ENCODE measurements around the gene FRMD8. TPM values are rescaled to one million over a fixed set of nuclear protein-coding genes. Genes with fewer than 3 reads are reported as not detected.

Gene FRMD8
- total RNA-seq, 4 donors from 2014 or later, result 30.4 to 37.3 (median 34.7) TPM

GRCh38 chr11:65417702-65418430 lies 31.4 kb downstream of the FRMD8 start:
- WGBS, result 8% methylated on average over 12 of the region's 19 CpGs
- Histone ChIP-seq H3K27ac (replicated peaks in 1 of 4) (peak overlapping the region; percentile 97 to 99 (median 99)), H3K36me3 (peaks cover 0 to 12% (median 0%) of the 10 kb centered on the region in 4 donors), H3K27me3 (no peaks in the 10 kb centered on the region), H3K9me3 (no peaks in the 10 kb centered on the region), H3K4me1 (peaks cover 54 to 66% (median 65%) of the 10 kb centered on the region in 4 donors), H3K4me3 (peak overlapping the region; percentile 71 to 81 (median 74))
- intact Hi-C loops (cut with DNase I), result loop anchor here (2.0 to 10.0 kb wide), 3 partner anchors 36 to 93 kb away; partner anchors contain the start of gene SLC25A45
- TF ChIP-seq POLR2A (IDR thresholded peaks at IDR 0.05; ENCODE audit: low read depth) (no peak), CTCF (IDR thresholded peaks at IDR 0.05) (no peak), POLR2AphosphoS5 (IDR thresholded peaks at IDR 0.05) (peak in 1 of 2 donors; percentile 66), EP300 (IDR thresholded peaks at IDR 0.05) (peak; percentile 45)
- no peak for DNase-seq (ENCODE audit: extremely low spot score)

- no peak for DNase-seq (ENCODE audit: extremely low spot score)
- Histone ChIP-seq H3K4me1 (peaks cover 52 to 66% (median 65%) of the 10 kb centered on the region in 4 donors), H3K27ac (replicated peaks in 1 of 4) (peak overlapping the region; percentile 97 to 99 (median 99)), H3K9me3 (no peaks in the 10 kb centered on the region), H3K4me3 (peak overlapping the region; percentile 71 to 81 (median 74)), H3K27me3 (no peaks in the 10 kb centered on the region), H3K36me3 (peaks cover 0 to 10% (median 1%) of the 10 kb centered on the region in 4 donors)
- intact Hi-C loops (cut with DNase I), result loop anchor here (5.0 to 10.0 kb wide), 2 partner anchors 36 to 54 kb away; partner anchors contain the start of gene SLC25A45
- TF ChIP-seq POLR2AphosphoS5 (IDR thresholded peaks at IDR 0.05), result no peak
- TF ChIP-seq POLR2A (IDR thresholded peaks at IDR 0.05; ENCODE audit: low read depth), result peak; percentile 38
- WGBS, result 4% methylated on average over 4 of the region's 4 CpGs
These were observed 31.9 kb downstream of the FRMD8 start for GRCh38 chr11:65418431-65418680.

- DNase-seq (ENCODE audit: extremely low spot score), result peak; percentile 99
- under 1% methylated on average over 13 of the region's 15 CpGs for WGBS
- peak overlapping the region; percentile 71 to 81 (median 74) for H3K4me3 ChIP-seq
- intact Hi-C loops (cut with DNase I), result loop anchor here (5.0 to 10.0 kb wide), 2 partner anchors 37 to 54 kb away; partner anchors contain the start of gene SLC25A45
- H3K4me1 ChIP-seq, result peaks cover 52 to 66% (median 65%) of the 10 kb centered on the region in 4 donors
- no peaks in the 10 kb centered on the region for H3K27me3 ChIP-seq
- peak overlapping the region; percentile 97 to 99 (median 99) for H3K27ac ChIP-seq (replicated peaks in 1 of 4)
- peaks cover 0 to 8% (median 2%) of the 10 kb centered on the region in 4 donors for H3K36me3 ChIP-seq
- no peaks in the 10 kb centered on the region for H3K9me3 ChIP-seq
- TF ChIP-seq EP300 (IDR thresholded peaks at IDR 0.05) (peak; percentile 12), CTCF (IDR thresholded peaks at IDR 0.05) (no peak), POLR2A (IDR thresholded peaks at IDR 0.05; ENCODE audit: low read depth) (peak; percentile 40), POLR2AphosphoS5 (IDR thresholded peaks at IDR 0.05) (peak in 1 of 2 donors; percentile 94)
These were observed 32.4 kb downstream of the FRMD8 start for GRCh38 chr11:65418681-65419459.

GRCh38 chr11:65419460-65419771 lies 33.0 kb downstream of the FRMD8 start:
- H3K27ac ChIP-seq (replicated peaks in 1 of 4), result peak overlapping the region; percentile 97 to 99 (median 99)
- H3K4me1 ChIP-seq, result peaks cover 52 to 66% (median 65%) of the 10 kb centered on the region in 4 donors
- no peaks in the 10 kb centered on the region for H3K9me3 ChIP-seq
- no peaks in the 10 kb centered on the region for H3K27me3 ChIP-seq
- TF ChIP-seq EP300 (IDR thresholded peaks at IDR 0.05) (no peak), CTCF (IDR thresholded peaks at IDR 0.05) (no peak), POLR2AphosphoS5 (IDR thresholded peaks at IDR 0.05) (no peak), POLR2A (IDR thresholded peaks at IDR 0.05; ENCODE audit: low read depth) (no peak)
- DNase-seq (ENCODE audit: extremely low spot score), result no peak
- H3K4me3 ChIP-seq, result peak overlapping the region; percentile 71 to 81 (median 74)
- WGBS, result 33% methylated on average over 7 of the region's 7 CpGs
- intact Hi-C loops (cut with DNase I), result loop anchor here (5.0 to 10.0 kb wide), 2 partner anchors 37 to 55 kb away; partner anchors contain the start of gene SLC25A45
- peaks cover 0 to 13% (median under 1%) of the 10 kb centered on the region in 4 donors for H3K36me3 ChIP-seq
